H9 (cell line): ENCODE data around the gene ICAM4. TPM values are rescaled to one million over a fixed set of nuclear protein-coding genes. Genes with fewer than 3 reads are reported as not detected.

Experiments
- DNase-seq: peaks from one replicate; pipeline ENCODE4 v3.0.0-alpha.2; 2017
- H2AFZ ChIP-seq: one replicate; pipeline ENCODE4 v1.6.1; 2013; ENCODE audit warnings: mild to moderate bottlenecking, low read length, control low read depth, moderate library complexity
- H2AK5ac ChIP-seq: 2 replicates; pipeline ENCODE4 v1.6.1; 2013; ENCODE audit warnings: low read length, control low read depth, mixed read lengths; ENCODE audit not compliant: insufficient read length
- H2BK120ac ChIP-seq: one replicate; pipeline ENCODE4 v1.6.1; 2013; ENCODE audit warnings: low read depth, mild to moderate bottlenecking, low read length, control low read depth, inconsistent platforms; ENCODE audit not compliant: poor library complexity, severe bottlenecking
- H2BK12ac ChIP-seq: 2 replicates; pipeline ENCODE4 v1.6.1; 2013; ENCODE audit warnings: low read length, control low read depth, mixed read lengths, low read depth; ENCODE audit not compliant: insufficient read length
- H2BK15ac ChIP-seq: 2 replicates; pipeline ENCODE4 v1.6.1; 2013; ENCODE audit warnings: low read depth, low read length, control low read depth
- H2BK20ac ChIP-seq: one replicate; pipeline ENCODE4 v1.6.1; 2013; ENCODE audit warnings: low read depth, mild to moderate bottlenecking, low read length, control low read depth, inconsistent platforms; ENCODE audit not compliant: poor library complexity, severe bottlenecking
- H2BK5ac ChIP-seq: 2 replicates; pipeline ENCODE4 v1.6.1; 2013; ENCODE audit warnings: low read length, control low read depth, mixed read lengths; ENCODE audit not compliant: insufficient read length
- H3K14ac ChIP-seq: 2 replicates; pipeline ENCODE4 v1.6.1; 2013; ENCODE audit warnings: low read length, control low read depth; ENCODE audit not compliant: insufficient read depth
- H3K18ac ChIP-seq: 2 replicates; pipeline ENCODE4 v1.6.1; 2013; ENCODE audit warnings: low read depth, mild to moderate bottlenecking, mixed read lengths, low read length, control low read depth; ENCODE audit not compliant: insufficient read length
- H3K23ac ChIP-seq: 2 replicates; pipeline ENCODE4 v1.6.1; 2013; ENCODE audit warnings: low read length, control low read depth, mixed read lengths, low read depth; ENCODE audit not compliant: insufficient read length
- H3K23me2 ChIP-seq: 2 replicates; pipeline ENCODE4 v1.6.1; 2013; ENCODE audit warnings: low read depth, mild to moderate bottlenecking, mixed read lengths, low read length, control low read depth; ENCODE audit not compliant: insufficient read length, poor library complexity, severe bottlenecking
- H3K27ac ChIP-seq: 2 replicates; pipeline ENCODE4 v1.5.1; 2013; ENCODE audit warnings: low read length, control low read depth, mixed read lengths, low read depth; ENCODE audit not compliant: insufficient read length
- H3K27me3 ChIP-seq: 2 replicates; pipeline ENCODE4 v1.6.1; 2013; ENCODE audit warnings: low read length, control low read depth, inconsistent platforms; ENCODE audit not compliant: insufficient read depth
- H3K4ac ChIP-seq: 2 replicates; pipeline ENCODE4 v1.6.1; 2013; ENCODE audit warnings: low read depth, mild to moderate bottlenecking, control low read depth, inconsistent platforms, low read length, moderate library complexity
- H3K4me1 ChIP-seq: 2 replicates; pipeline ENCODE4 v1.6.1; 2013; ENCODE audit warnings: low read length, control low read depth, inconsistent platforms; ENCODE audit not compliant: insufficient read depth
- H3K4me2 ChIP-seq: 2 replicates; pipeline ENCODE4 v1.6.1; 2013; ENCODE audit warnings: low read length, control low read depth, mixed read lengths; ENCODE audit not compliant: insufficient read length, insufficient read depth
- H3K56ac ChIP-seq: 2 replicates; pipeline ENCODE4 v1.6.1; 2013; ENCODE audit warnings: low read depth, mild to moderate bottlenecking, mixed read lengths, low read length, control low read depth; ENCODE audit not compliant: insufficient read length
- H3K79me1 ChIP-seq: 2 replicates; pipeline ENCODE4 v1.6.1; 2013; ENCODE audit warnings: low read depth, mild to moderate bottlenecking, moderate library complexity, low read length, control low read depth, inconsistent platforms; ENCODE audit not compliant: insufficient read depth, poor library complexity, severe bottlenecking
- H3K79me2 ChIP-seq: 2 replicates; pipeline ENCODE4 v1.6.1; 2013; ENCODE audit warnings: low read length, control low read depth, inconsistent platforms; ENCODE audit not compliant: insufficient read depth
- H3K9ac ChIP-seq: 2 replicates; pipeline ENCODE4 v1.6.1; 2013; ENCODE audit warnings: low read length, control low read depth, mixed read lengths; ENCODE audit not compliant: insufficient read length; ENCODE audit errors: extremely low read depth
- H3K9me3 ChIP-seq: one replicate; pipeline ENCODE4 v1.6.1; 2013; ENCODE audit warnings: low read depth, low read length, inconsistent platforms; ENCODE audit not compliant: control insufficient read depth
- H3T11ph ChIP-seq: one replicate; pipeline ENCODE4 v1.6.1; 2013; ENCODE audit warnings: mild to moderate bottlenecking, low read length, control low read depth, inconsistent platforms
- H4K20me1 ChIP-seq: one replicate; pipeline ENCODE4 v1.6.1; 2013; ENCODE audit not compliant: control insufficient read depth, insufficient read length, insufficient read depth
- H4K5ac ChIP-seq: 2 replicates; pipeline ENCODE4 v1.6.1; 2013; ENCODE audit warnings: low read depth, mild to moderate bottlenecking, mixed read lengths, low read length, control low read depth; ENCODE audit not compliant: insufficient read length
- H4K8ac ChIP-seq: replicated peaks from 2 replicates; pipeline ENCODE4 v1.6.1; 2013; ENCODE audit warnings: low read length, control low read depth, mixed read lengths, low read depth; ENCODE audit not compliant: insufficient read length
- H4K91ac ChIP-seq: 2 replicates; pipeline ENCODE4 v1.6.1; 2013; ENCODE audit warnings: low read depth, mild to moderate bottlenecking, moderate library complexity, mixed read lengths, low read length, control low read depth; ENCODE audit not compliant: insufficient read length
- H3K27ac Mint-ChIP-seq, 3 experiments: 2 replicates in 2 of 3; 3 replicates in 1 of 3; pipeline ENCODE4 v1.8.0; 2020 to 2021; ENCODE audit warnings: mixed read lengths in 3 of 3, mild to moderate bottlenecking in 1 of 3, moderate library complexity in 1 of 3
- H3K27me3 Mint-ChIP-seq: 2 replicates; pipeline ENCODE4 v1.8.0; 2021; ENCODE audit warnings: low read depth, mild to moderate bottlenecking, moderate library complexity, mixed read lengths
- H3K36me3 Mint-ChIP-seq, 3 experiments: 2 replicates in 2 of 3; 3 replicates in 1 of 3; pipeline ENCODE4 v1.8.0; 2020 to 2021; ENCODE audit warnings: low read depth in 3 of 3, mixed read lengths in 3 of 3; ENCODE audit not compliant: insufficient read depth in 1 of 3
- H3K4me1 Mint-ChIP-seq, 2 experiments: 2 replicates each; pipeline ENCODE4 v1.8.0; 2020; ENCODE audit warnings: mixed read lengths in 2 of 2
- H3K4me3 Mint-ChIP-seq, 2 experiments: 2 replicates in 1 of 2; 3 replicates in 1 of 2; pipeline ENCODE4 v1.8.0; 2020 to 2021; ENCODE audit warnings: mild to moderate bottlenecking in 2 of 2, mixed read lengths in 2 of 2, moderate library complexity in 1 of 2
- H3K9me3 Mint-ChIP-seq, 2 experiments: 2 replicates in 1 of 2; 3 replicates in 1 of 2; pipeline ENCODE4 v1.8.0; 2020; ENCODE audit warnings: mild to moderate bottlenecking in 2 of 2, mixed read lengths in 2 of 2, moderate library complexity in 1 of 2
- CTCF ChIP-seq: fragments of 200-600 bp; sonication (generic); conservative IDR thresholded peaks from 3 replicates; pipeline ENCODE4 v1.8.0; 2021; ENCODE audit warnings: antibody characterized with exemption, mild to moderate bottlenecking
- WGBS: extraction: QIAGEN DNeasy Blood & Tissue Kit; methylation state at CpG from one replicate; pipeline ENCODE4 v1.1.7; 2013; ENCODE audit warnings: missing lambda C conversion rate, low lambda C conversion rate, mixed read lengths; ENCODE audit not compliant: insufficient read length; ENCODE audit errors: extremely low coverage; 5-methylcytosine and 5-hydroxymethylcytosine counted together
- total RNA-seq: library from RNA; stranded (reverse); gene quantifications from 2 replicates; pipeline ENCODE4 v1.2.1, GENCODE V29; 2021

The ICAM4 gene
- total RNA-seq, 1 experiment from 2014 or later: 1.1 TPM

- no peak overlapping the region for H2AK5ac ChIP-seq
- H3T11ph ChIP-seq: no peak overlapping the region
- no peak overlapping the region for H3K27ac ChIP-seq
- H3K4ac ChIP-seq: no peak overlapping the region
- no peaks in the 10 kb centered on the region for H3K27me3 ChIP-seq
- no peak overlapping the region for H3K4me2 ChIP-seq
- no peak overlapping the region for H2AFZ ChIP-seq
- no peak overlapping the region for H4K91ac ChIP-seq
- no peak for DNase-seq
- H3K4me3 Mint-ChIP-seq: no peak overlapping the region
- H2BK5ac ChIP-seq: no peak overlapping the region
- H3K9ac ChIP-seq: no peak overlapping the region
- H4K20me1 ChIP-seq: no peaks in the 10 kb centered on the region
- no peak for TF ChIP-seq CTCF
- peaks cover 2% of the 10 kb centered on the region for H3K27me3 Mint-ChIP-seq
- H2BK20ac ChIP-seq: no peak overlapping the region
- peaks cover 3% of the 10 kb centered on the region for H3K23me2 ChIP-seq
- peaks cover 11 to 14% of the 10 kb centered on the region in 2 experiments for H3K4me1 Mint-ChIP-seq
- H3K79me1 ChIP-seq: no peaks in the 10 kb centered on the region
- WGBS: no CpG with 5 or more reads among the region's 13 CpGs
- no peak overlapping the region for H3K14ac ChIP-seq
- no peak overlapping the region for H3K56ac ChIP-seq
- no peak overlapping the region for H2BK12ac ChIP-seq
- peaks cover 19 to 58% (median 41%) of the 10 kb centered on the region in 3 experiments for H3K36me3 Mint-ChIP-seq
- H4K5ac ChIP-seq: no peak overlapping the region
- no peaks in the 10 kb centered on the region for H3K4me1 ChIP-seq
- no peaks in the 10 kb centered on the region for H3K9me3 ChIP-seq
- H4K8ac ChIP-seq: no peak overlapping the region
- no peaks in the 10 kb centered on the region; a peak in 1 of 5 replicates for H3K9me3 Mint-ChIP-seq
- H3K18ac ChIP-seq: no peak overlapping the region
- no peaks in the 10 kb centered on the region for H3K79me2 ChIP-seq
- no peak overlapping the region for H3K23ac ChIP-seq
- H2BK120ac ChIP-seq: no peak overlapping the region
- H3K27ac Mint-ChIP-seq: no peak overlapping the region
- H2BK15ac ChIP-seq: no peak overlapping the region
Measured at GRCh38 chr19:10318807-10319682, 32.3 kb downstream of the ICAM4 start.
